NCI-H82 treated with DMSO at 0.1 percent for 48 hours (cell line): ENCODE data around the gene TP53AIP1.
"Not testable (repeated sequence)": the region's sequence is repeated elsewhere in the genome, so short reads cannot be mapped to it uniquely, and the experiment has no call there.

Source experiments
- DNase-seq: peaks from one replicate; lab custom pipeline; 2025; ENCODE audit not compliant: unreplicated experiment; lab: John Stamatoyannopoulos, UW

TP53AIP1 gene

GRCh38 chr11:128926437-128927107 is 16.1 kb downstream of the TP53AIP1 start:
- DNase-seq: no peak

- DNase-seq: no peak
Measured at GRCh38 chr11:128926000-128926399, 16.7 kb downstream of the TP53AIP1 start.

- no peak for DNase-seq
Measured at GRCh38 chr11:128925250-128925600, 17.4 kb downstream of the TP53AIP1 start.

- DNase-seq: no peak
Measured at GRCh38 chr11:128924510-128925249, 18.0 kb downstream of the TP53AIP1 start.

- DNase-seq: no peak
Measured at GRCh38 chr11:128924104-128924503, 18.6 kb downstream of the TP53AIP1 start.

- DNase-seq: no peak
Measured at GRCh38 chr11:128921793-128922192, 20.9 kb downstream of the TP53AIP1 start.

GRCh38 chr11:128920666-128921065 is 22.0 kb downstream of the TP53AIP1 start:
- DNase-seq: no peak

GRCh38 chr11:128919635-128920034 is 23.0 kb downstream of the TP53AIP1 start:
- not testable (repeated sequence) for DNase-seq

- no peak for DNase-seq
Measured at GRCh38 chr11:128919216-128919615, 23.5 kb downstream of the TP53AIP1 start.

GRCh38 chr11:128917144-128917724 is 25.4 kb downstream of the TP53AIP1 start:
- DNase-seq: no peak

GRCh38 chr11:128916681-128917080 is 26.0 kb downstream of the TP53AIP1 start:
- no peak for DNase-seq

- DNase-seq: no peak
Measured at GRCh38 chr11:128916037-128916572, 26.6 kb downstream of the TP53AIP1 start.

GRCh38 chr11:128915149-128915521 is 27.5 kb downstream of the TP53AIP1 start:
- no peak for DNase-seq

GRCh38 chr11:128914216-128915148 is 28.2 kb downstream of the TP53AIP1 start:
- DNase-seq: no peak

GRCh38 chr11:128913806-128914205 is 28.9 kb downstream of the TP53AIP1 start:
- DNase-seq: no peak

GRCh38 chr11:128911701-128912100 is 31.0 kb downstream of the TP53AIP1 start:
- no peak for DNase-seq

GRCh38 chr11:128911239-128911638 is 31.4 kb downstream of the TP53AIP1 start:
- DNase-seq: no peak

GRCh38 chr11:128910576-128910975 is 32.1 kb downstream of the TP53AIP1 start:
- DNase-seq: no peak

GRCh38 chr11:128909438-128910125 is 33.1 kb downstream of the TP53AIP1 start:
- no peak for DNase-seq
